ENCODE results near the gene MAPK8IP1.

The MAPK8IP1 gene

DNA sequence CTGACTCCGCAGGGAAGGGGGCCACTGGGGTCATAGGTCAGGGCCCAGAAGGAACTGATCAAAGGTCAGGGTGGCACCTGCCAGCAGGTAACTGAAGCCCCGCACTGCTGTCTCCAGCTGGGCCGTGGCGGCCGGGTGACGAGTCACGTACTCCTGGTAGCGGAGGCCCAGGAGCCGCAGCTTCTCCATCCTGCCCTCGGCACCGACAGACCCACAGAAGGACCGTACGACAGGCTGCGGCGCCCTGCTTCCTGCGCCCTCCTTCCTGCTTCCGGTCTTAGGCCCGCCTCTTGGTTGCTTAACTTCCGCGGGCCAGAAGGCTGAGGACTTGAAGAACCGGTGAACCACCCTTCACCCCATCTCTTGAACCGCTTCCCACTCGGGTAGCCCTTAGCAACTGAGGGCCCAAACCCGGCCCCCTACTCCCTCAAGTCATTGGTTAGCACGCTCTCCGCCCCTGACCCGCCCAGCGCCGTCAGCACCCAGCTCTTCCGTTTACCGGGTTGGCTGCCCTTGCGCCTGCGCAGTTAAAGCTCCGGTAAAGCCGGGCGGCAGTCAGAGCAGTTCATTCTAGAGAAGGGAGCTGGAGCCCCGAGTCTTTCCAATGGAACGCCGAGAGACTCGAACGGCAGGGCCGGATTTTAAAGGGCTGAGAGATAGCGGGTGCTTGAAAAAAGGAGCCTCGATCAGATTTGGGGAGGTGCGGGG lies 32.3 kb downstream of the MAPK8IP1 start, which contains the start of gene PEX16 (continued):
- TF ChIP-seq, protein P1, sequence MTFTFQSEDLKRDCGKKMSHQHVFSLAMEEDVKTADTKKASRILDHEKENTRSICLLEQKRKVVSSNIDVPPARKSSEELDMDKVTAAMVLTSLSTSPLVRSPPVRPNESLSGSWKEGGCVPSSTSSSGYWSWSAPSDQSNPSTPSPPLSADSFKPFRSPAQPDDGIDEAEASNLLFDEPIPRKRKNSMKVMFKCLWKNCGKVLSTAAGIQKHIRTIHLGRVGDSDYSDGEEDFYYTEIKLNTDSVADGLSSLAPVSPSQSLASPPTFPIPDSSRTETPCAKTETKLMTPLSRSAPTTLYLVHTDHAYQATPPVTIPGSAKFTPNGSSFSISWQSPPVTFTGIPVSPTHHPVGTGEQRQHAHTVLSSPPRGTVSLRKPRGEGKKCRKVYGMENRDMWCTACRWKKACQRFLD (tag by site-specific recombination; IDR thresholded peaks at IDR 0.05), result no peak
- TF ChIP-seq ZNF114 (tag by site-specific recombination; IDR thresholded peaks at IDR 0.05), result no peak
- TF ChIP-seq, protein P2, sequence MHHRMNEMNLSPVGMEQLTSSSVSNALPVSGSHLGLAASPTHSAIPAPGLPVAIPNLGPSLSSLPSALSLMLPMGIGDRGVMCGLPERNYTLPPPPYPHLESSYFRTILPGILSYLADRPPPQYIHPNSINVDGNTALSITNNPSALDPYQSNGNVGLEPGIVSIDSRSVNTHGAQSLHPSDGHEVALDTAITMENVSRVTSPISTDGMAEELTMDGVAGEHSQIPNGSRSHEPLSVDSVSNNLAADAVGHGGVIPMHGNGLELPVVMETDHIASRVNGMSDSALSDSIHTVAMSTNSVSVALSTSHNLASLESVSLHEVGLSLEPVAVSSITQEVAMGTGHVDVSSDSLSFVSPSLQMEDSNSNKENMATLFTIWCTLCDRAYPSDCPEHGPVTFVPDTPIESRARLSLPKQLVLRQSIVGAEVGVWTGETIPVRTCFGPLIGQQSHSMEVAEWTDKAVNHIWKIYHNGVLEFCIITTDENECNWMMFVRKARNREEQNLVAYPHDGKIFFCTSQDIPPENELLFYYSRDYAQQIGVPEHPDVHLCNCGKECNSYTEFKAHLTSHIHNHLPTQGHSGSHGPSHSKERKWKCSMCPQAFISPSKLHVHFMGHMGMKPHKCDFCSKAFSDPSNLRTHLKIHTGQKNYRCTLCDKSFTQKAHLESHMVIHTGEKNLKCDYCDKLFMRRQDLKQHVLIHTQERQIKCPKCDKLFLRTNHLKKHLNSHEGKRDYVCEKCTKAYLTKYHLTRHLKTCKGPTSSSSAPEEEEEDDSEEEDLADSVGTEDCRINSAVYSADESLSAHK (tag by site-specific recombination; IDR thresholded peaks at IDR 0.05), result no peak
- TF ChIP-seq, protein P3, sequence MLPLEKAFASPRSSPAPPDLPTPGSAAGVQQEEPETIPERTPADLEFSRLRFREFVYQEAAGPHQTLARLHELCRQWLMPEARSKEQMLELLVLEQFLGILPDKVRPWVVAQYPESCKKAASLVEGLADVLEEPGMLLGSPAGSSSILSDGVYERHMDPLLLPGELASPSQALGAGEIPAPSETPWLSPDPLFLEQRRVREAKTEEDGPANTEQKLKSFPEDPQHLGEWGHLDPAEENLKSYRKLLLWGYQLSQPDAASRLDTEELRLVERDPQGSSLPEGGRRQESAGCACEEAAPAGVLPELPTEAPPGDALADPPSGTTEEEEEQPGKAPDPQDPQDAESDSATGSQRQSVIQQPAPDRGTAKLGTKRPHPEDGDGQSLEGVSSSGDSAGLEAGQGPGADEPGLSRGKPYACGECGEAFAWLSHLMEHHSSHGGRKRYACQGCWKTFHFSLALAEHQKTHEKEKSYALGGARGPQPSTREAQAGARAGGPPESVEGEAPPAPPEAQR (tag by site-specific recombination; IDR thresholded peaks at IDR 0.05), result no peak
- TF ChIP-seq ZNF654 (tag by site-specific recombination; IDR thresholded peaks at IDR 0.05; ENCODE audit: low read depth), result no peak
- TF ChIP-seq, protein P4, sequence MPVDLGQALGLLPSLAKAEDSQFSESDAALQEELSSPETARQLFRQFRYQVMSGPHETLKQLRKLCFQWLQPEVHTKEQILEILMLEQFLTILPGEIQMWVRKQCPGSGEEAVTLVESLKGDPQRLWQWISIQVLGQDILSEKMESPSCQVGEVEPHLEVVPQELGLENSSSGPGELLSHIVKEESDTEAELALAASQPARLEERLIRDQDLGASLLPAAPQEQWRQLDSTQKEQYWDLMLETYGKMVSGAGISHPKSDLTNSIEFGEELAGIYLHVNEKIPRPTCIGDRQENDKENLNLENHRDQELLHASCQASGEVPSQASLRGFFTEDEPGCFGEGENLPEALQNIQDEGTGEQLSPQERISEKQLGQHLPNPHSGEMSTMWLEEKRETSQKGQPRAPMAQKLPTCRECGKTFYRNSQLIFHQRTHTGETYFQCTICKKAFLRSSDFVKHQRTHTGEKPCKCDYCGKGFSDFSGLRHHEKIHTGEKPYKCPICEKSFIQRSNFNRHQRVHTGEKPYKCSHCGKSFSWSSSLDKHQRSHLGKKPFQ (tag by site-specific recombination; IDR thresholded peaks at IDR 0.05), result no peak
- no peak for TF ChIP-seq ZNF433 (tag by site-specific recombination; IDR thresholded peaks at IDR 0.05; ENCODE audit: low read depth)
- TF ChIP-seq ZNF610 (tag by site-specific recombination; IDR thresholded peaks at IDR 0.05; ENCODE audit: borderline replicate concordance), result no peak
- TF ChIP-seq ZNF837 (tag by site-specific recombination; IDR thresholded peaks at IDR 0.05), result no peak
- no peak for TF ChIP-seq ZNF10 (tag by site-specific recombination; IDR thresholded peaks at IDR 0.05)
- TF ChIP-seq, protein P5, sequence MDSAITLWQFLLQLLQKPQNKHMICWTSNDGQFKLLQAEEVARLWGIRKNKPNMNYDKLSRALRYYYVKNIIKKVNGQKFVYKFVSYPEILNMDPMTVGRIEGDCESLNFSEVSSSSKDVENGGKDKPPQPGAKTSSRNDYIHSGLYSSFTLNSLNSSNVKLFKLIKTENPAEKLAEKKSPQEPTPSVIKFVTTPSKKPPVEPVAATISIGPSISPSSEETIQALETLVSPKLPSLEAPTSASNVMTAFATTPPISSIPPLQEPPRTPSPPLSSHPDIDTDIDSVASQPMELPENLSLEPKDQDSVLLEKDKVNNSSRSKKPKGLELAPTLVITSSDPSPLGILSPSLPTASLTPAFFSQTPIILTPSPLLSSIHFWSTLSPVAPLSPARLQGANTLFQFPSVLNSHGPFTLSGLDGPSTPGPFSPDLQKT (IDR thresholded peaks at IDR 0.05; ENCODE audit: borderline replicate concordance, low read depth, low read length), result no peak
- peak; percentile 89 for TF ChIP-seq ZNF341 (tag by site-specific recombination; IDR thresholded peaks at IDR 0.05; ENCODE audit: low read depth)
- TF ChIP-seq, protein P6, sequence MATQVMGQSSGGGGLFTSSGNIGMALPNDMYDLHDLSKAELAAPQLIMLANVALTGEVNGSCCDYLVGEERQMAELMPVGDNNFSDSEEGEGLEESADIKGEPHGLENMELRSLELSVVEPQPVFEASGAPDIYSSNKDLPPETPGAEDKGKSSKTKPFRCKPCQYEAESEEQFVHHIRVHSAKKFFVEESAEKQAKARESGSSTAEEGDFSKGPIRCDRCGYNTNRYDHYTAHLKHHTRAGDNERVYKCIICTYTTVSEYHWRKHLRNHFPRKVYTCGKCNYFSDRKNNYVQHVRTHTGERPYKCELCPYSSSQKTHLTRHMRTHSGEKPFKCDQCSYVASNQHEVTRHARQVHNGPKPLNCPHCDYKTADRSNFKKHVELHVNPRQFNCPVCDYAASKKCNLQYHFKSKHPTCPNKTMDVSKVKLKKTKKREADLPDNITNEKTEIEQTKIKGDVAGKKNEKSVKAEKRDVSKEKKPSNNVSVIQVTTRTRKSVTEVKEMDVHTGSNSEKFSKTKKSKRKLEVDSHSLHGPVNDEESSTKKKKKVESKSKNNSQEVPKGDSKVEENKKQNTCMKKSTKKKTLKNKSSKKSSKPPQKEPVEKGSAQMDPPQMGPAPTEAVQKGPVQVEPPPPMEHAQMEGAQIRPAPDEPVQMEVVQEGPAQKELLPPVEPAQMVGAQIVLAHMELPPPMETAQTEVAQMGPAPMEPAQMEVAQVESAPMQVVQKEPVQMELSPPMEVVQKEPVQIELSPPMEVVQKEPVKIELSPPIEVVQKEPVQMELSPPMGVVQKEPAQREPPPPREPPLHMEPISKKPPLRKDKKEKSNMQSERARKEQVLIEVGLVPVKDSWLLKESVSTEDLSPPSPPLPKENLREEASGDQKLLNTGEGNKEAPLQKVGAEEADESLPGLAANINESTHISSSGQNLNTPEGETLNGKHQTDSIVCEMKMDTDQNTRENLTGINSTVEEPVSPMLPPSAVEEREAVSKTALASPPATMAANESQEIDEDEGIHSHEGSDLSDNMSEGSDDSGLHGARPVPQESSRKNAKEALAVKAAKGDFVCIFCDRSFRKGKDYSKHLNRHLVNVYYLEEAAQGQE (tag by site-specific recombination; IDR thresholded peaks at IDR 0.05), result no peak
- TF ChIP-seq ZNF785 (tag by site-specific recombination; IDR thresholded peaks at IDR 0.05), result no peak
- TF ChIP-seq ZNF776 (tag by site-specific recombination; IDR thresholded peaks at IDR 0.05; ENCODE audit: borderline replicate concordance), result no peak
- TF ChIP-seq GLI2 (tag by site-specific recombination; IDR thresholded peaks at IDR 0.05; ENCODE audit: borderline replicate concordance, low read depth), result no peak
- TF ChIP-seq, protein P7, sequence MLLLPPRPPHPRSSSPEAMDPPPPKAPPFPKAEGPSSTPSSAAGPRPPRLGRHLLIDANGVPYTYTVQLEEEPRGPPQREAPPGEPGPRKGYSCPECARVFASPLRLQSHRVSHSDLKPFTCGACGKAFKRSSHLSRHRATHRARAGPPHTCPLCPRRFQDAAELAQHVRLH (tag by site-specific recombination; IDR thresholded peaks at IDR 0.05), result peak; percentile 99
- peak; percentile 40; the same call in 1 of the 2 replicates for TF ChIP-seq KLF8 (tag by site-specific recombination; IDR thresholded peaks at IDR 0.05)
- no peak for TF ChIP-seq ZNF707 (tag by site-specific recombination; IDR thresholded peaks at IDR 0.05)
- TF ChIP-seq, protein P8, sequence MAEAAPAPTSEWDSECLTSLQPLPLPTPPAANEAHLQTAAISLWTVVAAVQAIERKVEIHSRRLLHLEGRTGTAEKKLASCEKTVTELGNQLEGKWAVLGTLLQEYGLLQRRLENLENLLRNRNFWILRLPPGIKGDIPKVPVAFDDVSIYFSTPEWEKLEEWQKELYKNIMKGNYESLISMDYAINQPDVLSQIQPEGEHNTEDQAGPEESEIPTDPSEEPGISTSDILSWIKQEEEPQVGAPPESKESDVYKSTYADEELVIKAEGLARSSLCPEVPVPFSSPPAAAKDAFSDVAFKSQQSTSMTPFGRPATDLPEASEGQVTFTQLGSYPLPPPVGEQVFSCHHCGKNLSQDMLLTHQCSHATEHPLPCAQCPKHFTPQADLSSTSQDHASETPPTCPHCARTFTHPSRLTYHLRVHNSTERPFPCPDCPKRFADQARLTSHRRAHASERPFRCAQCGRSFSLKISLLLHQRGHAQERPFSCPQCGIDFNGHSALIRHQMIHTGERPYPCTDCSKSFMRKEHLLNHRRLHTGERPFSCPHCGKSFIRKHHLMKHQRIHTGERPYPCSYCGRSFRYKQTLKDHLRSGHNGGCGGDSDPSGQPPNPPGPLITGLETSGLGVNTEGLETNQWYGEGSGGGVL (tag by site-specific recombination; IDR thresholded peaks at IDR 0.05), result no peak
- no peak for TF ChIP-seq ZNF600 (tag by site-specific recombination; IDR thresholded peaks at IDR 0.05)
- no peak for TF ChIP-seq SCRT1 (tag by site-specific recombination; IDR thresholded peaks at IDR 0.05; ENCODE audit: borderline replicate concordance)
- TF ChIP-seq ZNF660 (tag by site-specific recombination; IDR thresholded peaks at IDR 0.05), result no peak
- no peak for TF ChIP-seq WT1 (tag by site-specific recombination; IDR thresholded peaks at IDR 0.05)
- TF ChIP-seq SP7 (tag by site-specific recombination; IDR thresholded peaks at IDR 0.05), result no peak
- no peak for TF ChIP-seq ZNF549 (tag by site-specific recombination; IDR thresholded peaks at IDR 0.05)

All from HEK293 (cell line).